CD1c-positive myeloid dendritic cell (primary cell): Measurements from ENCODE around the gene ENOPH1.

Experiments
- DNase-seq: peaks from one replicate; pipeline ENCODE4 v3.0.0-alpha.2; 2016; ENCODE audit errors: extremely low spot score

The ENOPH1 gene

DNA sequence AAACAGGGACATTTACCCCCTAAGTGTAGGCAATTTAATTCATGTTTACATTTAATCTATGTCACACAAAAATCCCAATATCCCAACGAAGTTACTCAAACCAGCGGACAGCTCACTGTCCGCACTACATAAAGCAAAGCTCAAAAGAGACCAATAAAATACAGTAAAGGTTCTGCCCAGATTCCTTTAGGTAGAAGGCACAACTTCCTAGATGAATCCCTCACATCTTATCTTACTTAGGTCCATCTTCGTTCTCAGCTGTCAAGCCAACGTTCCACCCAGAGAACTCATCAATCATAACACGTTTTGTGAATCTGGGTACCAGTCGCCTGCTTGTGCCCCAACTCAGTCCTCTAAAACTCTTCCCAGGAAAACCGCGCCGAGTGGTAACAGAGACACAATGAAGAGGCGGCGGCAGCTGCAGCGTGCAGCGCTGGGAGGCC is 1.8 kb upstream of the ENOPH1 start:
- DNase-seq = peak; percentile 13

DNA sequence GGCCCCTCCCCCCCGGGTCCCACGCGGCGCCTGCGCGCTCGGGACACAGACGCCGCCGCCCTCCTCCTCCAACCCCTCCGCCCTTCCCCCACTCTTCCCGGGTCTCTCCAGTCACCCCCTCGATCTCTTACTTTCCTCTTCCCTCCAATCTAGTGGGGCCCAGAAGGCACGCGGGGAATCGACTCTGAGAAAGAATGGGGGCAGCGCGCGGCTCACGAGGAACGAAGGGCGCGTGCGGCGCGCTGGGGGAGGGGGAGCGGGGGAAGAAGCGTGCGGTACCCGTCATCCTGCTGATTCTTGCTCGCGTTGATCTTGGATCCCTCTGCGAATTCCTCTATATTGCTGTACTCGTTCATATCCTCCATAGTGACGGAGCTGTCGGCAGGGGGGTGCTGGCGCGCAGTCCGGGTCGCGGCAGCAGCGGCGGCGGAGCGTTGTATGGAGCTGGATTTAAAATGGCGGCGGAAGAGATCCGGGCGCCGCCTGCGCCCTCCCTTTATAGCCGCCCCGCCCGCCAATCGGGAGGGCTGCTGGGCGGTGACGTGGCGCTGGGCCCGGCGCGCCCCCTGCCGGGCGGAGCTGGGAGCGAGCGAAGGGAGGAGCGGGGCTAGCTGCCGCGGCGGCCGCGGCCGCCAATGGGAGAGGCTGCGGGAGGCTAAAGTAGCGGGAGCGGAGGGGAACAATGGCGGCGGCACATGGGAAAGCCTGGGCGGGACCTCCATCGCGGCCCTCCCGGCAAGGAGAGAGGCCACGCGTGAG is 1.2 kb upstream of the ENOPH1 start:
- DNase-seq = peak; percentile 99

DNA sequence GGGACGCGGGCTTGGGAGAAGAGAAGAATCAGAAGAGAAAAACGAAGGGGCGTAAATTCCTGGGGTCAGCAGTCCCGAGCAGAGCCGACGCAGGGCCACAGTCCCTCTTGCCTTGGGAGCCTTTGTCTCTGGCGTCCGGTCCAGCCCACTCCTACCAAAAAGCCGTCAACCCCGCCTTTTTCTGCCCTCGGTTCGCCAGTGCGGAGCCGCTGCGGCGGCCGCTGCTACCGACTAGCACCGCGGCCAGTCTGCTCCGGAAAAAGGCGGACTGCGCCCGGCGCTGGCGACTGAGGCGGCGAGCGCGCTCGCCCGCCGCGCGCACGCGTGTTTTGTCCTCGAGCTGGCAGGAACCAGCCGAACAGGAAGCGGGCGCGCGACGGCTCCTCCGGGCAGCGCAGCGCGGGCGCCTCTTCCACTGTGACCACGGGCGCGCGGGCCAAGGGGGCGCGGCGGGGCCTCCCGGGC is 630 bp upstream of the ENOPH1 start:
- peak; percentile 89 for DNase-seq

DNA sequence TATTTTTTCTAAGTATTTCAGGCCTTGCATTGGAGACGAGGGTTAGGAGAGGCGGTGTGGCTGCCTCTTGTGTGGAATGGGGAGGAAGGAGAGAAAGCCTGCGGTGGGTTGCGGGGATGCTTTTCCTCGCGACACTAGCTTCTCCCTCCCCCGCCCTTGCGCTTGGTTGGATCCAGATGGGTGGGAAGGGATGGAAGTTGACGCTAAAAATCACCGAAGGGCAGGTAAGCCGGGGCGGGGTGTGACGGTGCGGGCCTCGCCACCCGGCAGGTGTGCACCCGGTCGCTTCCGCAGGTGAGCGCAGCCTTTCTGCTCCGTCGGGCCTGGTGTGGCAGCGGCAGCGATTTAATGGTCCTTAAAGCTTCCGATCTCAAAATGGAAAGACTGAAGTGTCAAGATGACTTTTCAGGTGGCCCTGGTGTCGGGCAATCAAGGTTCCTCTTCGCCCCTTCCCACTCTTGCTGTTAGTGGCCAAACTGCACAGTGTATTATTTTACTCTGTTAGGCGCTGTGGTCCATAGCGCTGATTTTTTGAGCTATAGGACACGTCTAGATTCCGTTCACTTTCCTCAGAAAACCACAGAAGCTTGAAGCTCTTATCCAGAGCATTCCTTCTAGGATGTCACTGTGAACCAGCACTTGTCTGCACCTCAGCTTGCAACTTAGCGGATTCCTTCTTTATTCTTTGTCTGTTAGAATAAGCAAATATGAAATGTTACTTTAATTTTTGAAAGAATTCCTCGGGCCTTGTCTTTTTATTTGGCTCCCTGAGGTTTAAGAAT is 765 bp downstream of the ENOPH1 start:
- DNase-seq = peak; percentile 18

DNA sequence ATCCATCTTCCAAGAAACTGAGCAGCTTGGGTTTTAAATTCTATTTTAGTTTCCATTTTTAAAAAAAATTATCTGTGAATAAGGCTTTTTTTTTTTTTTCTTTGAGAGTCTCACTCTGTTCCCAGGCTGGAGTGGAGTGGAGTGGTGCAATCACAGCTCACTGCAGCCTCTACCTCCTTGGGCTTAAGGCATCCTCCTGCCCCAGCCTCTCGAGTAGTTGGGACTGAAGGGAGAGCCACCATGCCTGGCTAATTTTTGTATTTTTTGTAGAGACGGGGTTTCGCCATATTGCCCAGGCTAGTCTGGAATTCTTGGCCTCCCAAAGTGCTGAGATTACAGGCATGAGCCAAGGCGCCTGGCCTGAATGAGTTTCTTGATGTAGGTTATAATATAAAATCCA is 1.4 kb downstream of the ENOPH1 start:
- no peak for DNase-seq

DNA sequence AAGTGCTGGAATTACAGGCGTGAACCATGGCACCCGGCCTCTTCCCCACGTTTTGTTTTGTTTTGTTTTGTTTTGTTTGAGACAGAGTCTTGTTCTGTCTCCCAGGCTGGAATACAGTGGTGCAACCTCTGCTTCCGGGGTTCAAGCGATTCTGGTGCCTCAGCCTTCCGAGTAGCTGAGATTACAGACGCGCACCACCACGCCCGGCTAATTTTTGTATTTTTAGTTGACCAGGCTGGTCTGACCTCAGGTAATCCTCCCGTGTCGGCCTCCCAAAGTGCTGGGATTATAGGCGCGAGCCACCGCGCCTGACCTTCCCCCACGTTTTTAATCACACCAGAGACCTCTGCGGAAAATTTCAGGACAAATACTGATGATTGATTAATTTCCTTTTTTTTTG is 2.2 kb downstream of the ENOPH1 start:
- no peak for DNase-seq

DNA sequence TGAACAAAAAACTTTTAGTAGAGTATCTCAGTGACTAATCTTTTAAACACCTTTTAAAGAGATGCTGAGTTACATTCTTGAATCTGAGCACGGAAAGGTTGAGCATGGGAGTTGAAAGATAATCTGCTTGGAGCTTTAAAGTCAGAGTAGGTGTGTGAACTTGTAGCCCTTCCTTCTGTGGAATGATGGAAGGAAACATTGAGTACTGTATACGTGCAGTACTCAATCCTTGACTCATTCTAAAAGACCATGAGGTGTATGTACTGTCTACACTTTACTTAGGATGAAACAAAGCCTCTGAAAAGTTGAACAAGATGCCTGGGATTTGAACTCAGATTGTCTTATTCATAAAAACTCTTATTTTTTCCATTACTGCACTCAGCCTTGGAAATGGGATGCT is 3.4 kb downstream of the ENOPH1 start:
- no peak for DNase-seq

DNA sequence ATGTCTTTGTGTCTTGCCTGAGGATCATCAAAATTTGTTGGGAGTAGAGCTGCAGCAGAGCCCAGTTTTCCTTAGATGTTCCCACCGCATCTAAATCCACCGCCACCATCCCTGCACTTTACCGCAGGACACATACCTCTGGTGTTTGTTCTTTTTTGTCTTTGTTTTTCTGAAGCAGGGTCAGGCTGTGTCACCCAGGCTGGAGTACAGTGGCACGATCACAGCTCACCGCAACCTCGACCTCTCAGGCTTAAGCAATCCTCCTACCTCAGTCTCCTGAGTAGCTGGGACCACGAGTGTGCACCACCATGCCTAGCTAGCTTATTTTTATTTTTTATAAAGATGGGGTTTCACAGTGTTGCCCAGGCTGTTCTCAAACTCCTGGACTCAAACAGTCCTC is 4.6 kb downstream of the ENOPH1 start:
- DNase-seq = no peak

DNA sequence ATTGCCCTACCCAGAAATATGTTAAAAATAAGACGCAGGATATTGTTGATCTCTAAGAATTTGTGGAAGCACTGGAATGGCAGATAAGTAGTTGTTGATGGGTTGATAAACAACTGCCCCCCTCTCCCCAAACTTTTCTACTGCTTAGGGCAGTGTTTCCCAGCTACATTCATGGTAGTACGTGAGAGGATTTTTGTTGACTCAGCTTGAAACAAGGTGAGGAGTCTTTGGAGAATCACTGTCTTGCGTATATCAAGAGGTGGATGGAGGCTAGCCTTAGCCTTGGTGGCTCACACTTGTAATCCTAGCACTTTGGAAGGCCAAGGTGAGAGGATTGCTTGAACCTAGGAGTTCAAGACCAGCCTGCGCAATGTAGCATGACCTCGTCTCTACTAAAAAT is 5.7 kb downstream of the ENOPH1 start:
- DNase-seq = no peak

DNA sequence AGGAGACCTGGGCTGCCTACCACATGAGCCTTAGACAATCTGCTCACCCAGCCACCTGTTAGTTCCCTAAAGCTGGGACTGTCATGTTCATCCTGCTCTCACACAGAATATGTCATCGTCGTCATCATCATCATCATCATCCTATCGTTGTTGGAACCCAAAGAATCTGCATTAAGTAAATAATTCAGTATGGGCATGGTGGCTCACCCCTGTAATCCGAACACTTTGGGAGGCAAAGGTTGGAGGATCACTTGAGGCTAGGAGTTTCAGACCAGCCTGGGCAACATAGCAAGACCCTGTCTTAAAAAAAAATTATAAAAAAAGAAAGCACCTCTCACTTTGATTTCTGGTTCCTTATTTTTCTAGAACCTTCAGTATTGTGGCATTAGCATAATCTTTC is 6.4 kb downstream of the ENOPH1 start:
- DNase-seq = no peak

DNA sequence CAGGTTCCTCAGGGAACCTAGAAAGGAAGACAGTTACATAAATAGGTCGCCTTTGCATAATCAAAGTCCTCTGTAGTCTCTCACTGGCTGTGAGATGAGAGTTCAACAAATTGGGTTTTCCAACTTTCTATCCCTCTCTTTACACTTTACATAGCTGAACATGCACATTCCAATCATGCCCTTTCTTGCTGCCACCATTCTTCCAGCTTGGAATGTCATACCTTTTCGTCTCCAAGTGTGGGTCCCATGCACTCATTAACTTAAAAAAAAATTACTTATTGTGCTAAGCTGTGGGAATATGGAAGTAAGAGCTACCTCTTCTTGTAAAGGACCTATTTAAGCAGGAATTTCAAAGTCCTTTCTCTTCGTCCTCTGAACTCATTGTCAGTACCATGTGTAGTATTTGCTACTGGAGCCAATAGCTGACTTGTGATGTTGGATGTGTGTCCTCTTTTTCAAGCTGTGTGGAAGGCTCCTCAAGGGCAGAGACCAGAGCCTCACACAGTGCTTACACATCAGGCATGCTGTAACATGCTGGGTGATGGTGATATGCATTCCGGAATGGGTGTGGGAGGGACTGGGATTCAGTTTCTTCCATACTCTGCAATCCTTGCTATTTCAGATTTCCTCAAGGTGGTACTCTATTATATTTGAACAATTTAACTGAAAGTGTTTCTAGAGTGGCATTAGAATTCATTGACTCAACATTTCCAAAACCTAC is 7.1 kb downstream of the ENOPH1 start:
- no peak for DNase-seq

DNA sequence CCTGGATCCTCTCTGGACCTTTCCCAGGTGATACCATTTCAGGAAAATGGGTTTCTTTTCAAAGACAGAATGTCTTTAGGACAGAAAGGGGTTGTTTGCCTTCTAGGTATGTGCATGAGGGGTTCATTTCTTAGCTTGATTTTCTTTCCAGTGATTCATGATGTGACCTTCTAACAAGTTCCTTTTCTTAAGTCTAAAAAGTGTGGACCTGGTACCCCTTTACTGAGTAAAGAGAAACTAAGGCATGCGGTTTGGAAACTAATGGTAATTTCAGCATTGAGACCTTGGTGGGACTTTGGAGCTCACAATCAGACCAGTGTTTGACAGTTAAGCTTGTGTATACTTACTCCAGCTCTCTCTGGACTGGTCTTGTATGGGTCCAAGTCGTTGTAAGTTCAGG is 8.7 kb downstream of the ENOPH1 start:
- DNase-seq = no peak

DNA sequence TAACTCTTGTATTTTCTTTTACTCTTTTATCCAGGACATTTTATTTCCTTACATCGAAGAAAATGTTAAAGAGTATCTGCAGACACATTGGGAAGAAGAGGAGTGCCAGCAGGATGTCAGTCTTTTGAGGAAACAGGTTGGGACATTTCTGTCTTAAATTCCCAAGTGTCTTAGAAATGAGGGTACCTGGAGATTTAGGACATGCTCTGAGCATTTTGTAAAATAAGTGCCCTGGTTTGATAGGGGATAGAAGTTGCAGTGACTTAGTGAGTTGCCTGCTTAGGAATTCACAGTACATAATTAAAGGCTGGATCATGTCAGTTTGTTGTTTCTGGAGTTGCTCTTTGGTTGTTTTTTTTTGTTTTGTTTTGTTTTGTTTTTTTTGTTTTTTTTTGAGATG is 17.5 kb downstream of the ENOPH1 start:
- DNase-seq = no peak

DNA sequence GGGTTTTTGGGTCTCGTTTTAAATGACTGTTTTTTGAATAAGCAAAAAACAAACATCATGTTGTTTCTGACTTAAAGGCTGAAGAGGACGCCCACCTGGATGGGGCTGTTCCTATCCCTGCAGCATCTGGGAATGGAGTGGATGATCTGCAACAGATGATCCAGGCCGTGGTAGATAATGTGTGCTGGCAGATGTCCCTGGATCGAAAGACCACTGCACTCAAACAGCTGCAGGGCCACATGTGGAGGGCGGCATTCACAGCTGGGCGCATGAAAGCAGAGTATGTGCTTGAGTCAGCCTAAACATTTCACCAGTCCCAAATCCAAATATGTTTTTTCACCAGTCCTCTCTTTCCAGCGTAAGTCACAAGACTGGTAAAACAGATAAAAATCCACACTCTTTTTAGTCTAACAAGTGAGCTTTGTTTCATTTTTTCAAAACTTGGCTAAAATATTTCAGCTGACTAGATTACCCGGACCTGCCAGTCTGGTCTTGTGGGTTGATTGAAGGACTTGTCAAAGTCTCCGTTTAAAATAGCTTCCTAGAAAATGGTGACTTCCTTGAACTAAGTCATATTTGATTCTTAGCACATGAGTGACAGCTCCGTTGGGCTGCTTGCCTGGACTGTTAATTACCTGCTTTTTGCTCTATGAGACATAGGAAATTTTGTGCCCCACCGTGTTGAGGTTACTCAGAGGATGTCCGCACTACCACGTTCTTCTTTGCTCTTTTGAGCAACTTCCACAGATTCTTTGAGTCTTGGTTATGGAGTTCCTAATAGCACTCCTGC is 20.8 kb downstream of the ENOPH1 start:
- DNase-seq = no peak

DNA sequence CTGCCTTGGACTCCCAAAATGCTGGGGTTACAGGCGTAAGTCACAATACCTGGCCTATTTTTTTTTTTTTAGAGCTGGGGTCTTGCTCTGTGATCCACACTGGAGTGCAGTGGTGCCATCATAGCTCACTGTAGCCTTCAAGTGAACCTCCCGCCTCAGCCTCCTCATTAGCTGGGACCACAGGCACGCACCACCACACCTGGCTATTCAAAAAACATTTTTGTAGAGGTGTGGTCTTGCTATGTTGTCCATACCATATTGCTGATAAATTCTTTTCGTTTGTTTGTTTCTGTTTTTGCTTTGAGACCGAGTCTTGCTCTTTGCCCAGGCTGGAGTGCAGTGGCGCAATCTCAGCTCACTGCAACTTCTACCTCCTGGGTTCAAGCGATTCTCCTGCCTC is 21.6 kb downstream of the ENOPH1 start:
- no peak for DNase-seq

DNA sequence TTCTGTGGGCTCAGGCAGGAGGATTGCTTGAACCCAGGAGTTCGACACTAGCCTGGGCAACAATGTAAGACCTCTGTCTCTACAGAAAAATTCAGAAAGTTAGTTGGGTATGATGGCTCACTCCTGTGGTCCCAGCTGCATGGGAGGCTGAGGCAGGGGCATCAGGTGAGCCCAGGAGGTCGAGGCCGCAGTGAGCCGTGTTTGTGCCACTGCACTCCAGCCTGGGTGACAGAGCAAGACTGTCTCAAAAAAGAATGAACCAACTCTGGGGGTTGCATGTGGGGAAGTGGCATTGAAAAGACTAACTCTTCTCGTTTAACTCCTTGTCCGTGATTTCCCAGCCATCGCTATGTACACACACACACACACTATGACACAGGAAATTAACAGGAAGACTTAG is 26.9 kb downstream of the ENOPH1 start:
- DNase-seq = no peak

DNA sequence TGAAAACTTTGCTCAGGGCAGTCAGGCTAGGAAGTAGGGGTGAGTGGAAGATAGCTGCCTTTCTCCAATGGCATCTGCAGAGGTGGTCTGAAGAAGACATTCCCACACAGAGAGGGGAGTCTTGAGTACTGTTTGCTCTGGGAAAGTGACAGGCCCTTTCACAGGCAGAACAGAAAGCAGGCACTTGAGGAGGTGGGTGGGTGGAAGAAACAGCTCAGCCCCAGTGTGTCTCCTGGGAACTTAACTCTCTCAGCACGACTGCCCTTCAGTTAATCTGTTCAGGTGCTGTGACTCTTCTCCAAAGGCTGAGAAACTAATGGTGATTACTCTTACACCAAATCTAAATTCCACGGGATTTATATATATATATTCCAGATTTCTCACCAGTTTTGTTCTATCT is 28.3 kb downstream of the ENOPH1 start:
- no peak for DNase-seq

DNA sequence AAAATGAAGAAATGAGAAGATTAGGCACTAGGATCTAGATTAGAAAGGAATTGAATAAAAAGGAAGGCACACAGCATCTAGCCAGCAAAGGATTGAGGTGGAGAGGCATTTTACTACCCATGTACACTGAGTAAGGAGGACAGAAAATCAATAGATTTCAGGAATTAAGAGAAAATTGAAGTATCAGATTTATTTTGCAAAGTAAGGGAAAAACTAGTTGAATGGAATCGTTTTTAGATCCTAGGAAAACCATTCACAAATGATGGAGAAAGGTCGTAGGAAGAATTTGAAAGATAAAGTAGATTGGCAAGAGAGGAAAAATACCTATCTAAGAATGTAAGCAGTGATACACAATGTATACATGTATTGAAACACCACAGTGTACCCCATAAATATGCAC is 31.3 kb downstream of the ENOPH1 start:
- DNase-seq = no peak

DNA sequence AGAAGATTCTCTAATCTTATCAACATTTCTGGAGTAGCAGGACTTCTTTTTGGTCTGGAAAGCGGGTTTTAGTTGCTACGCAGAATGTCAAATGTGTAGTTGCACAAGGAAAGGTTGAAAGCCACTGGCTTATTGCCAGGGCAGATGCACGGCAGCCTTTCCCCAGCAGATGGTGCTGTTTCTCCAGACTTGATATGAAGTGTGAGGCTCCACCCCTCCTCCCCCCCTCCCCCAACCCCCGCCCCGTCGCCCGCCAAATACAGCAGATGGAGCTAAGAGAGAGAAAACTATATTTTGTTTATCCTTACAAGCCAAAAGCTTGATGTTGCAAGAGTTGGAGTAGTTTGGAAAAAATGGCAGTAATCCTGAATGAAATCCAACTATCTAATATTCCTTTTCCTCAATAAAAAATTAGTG is 32.0 kb downstream of the ENOPH1 start:
- DNase-seq = peak; percentile 86

DNA sequence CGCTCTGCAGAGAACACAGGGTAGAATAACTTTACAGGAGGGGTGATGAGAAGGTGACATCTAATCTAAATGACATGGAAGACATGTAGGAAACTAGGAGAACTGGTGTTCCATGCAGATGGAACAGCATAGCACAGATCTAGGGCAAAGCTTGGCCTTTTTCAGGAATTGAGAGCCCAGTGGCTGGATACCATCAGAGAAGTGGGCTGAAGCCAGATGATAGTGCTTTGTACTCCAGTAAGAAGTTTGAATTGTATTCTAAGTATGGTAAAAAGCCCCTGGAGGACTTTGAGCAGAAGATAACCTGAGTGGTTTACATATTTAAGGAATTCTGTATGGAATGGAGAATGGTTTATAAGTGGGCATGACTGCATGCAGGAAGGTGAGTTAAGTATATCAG is 32.8 kb downstream of the ENOPH1 start:
- no peak for DNase-seq

DNA sequence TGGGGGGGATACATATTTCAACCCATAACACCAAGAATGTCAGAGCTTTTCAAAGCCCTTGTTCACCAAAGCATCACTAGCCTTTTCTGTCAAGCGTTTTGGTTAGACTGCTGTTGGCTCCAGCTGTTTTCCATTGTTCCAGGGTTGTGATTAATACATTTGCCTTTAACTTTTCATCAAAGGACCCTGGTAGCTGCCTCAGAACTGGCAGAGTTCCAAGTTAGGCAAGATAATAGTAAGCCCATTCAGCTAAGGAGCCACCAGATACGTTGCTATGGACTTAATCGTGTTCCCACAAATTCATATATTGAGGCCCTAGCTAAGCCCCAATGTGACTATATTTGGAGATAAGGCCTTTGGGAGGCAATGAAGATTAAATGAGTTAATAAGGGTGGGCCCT is 37.1 kb downstream of the ENOPH1 start:
- DNase-seq = no peak
